Caco-2 (cell line): ENCODE measurements around the gene PLXNA4. TPM values are rescaled to one million over a fixed set of nuclear protein-coding genes. Genes with fewer than 3 reads are reported as not detected.

Source experiments
- BruUV-seq: library from RNA; stranded (reverse); fragments of 400-500 nt; replicated peaks from 2 replicates; lab custom pipeline; 2021; lab: Mats Ljungman, UMichigan
- CTCF ChIA-PET: fragments of 300-600 bp; sonication (Branson Sonifier 250); formaldehyde crosslinking; loops from one replicate; lab custom pipeline; 2022; ENCODE audit warnings: antibody characterized with exemption; lab: Charles Lee
- POLR2A ChIA-PET: fragments of 300-600 bp; sonication (Branson Sonifier 250); formaldehyde crosslinking; loops from one replicate; lab custom pipeline; 2022; ENCODE audit warnings: antibody characterized with exemption; lab: Charles Lee
- DNase-seq, 2 experiments: peaks; one replicate each; pipeline versions ENCODE4 v3.0.0 to v3.0.0-alpha.2; 2020 to 2022
- H3K27me3 ChIP-seq: replicated peaks from 2 replicates; pipeline ENCODE4 v1.6.0; 2011; ENCODE audit warnings: low read length; ENCODE audit not compliant: control insufficient read depth, insufficient read depth
- H3K36me3 ChIP-seq: 2 replicates; pipeline ENCODE4 v1.5.1; 2011; ENCODE audit warnings: low read length; ENCODE audit not compliant: control insufficient read depth, insufficient read depth
- H3K4me1 ChIP-seq: fragments of 250-450 bp; sonication (Bioruptor Pico); 2 replicates; pipeline ENCODE4 v1.5.1; 2020; ENCODE audit warnings: mild to moderate bottlenecking
- H3K4me3 ChIP-seq: 2 replicates; pipeline ENCODE4 v1.5.1; 2011; ENCODE audit warnings: low read depth, mild to moderate bottlenecking, control low read depth, low read length
- H3K9me3 ChIP-seq: fragments of 250-450 bp; sonication (Bioruptor Pico); 2 replicates; pipeline ENCODE4 v1.5.1; 2020; ENCODE audit warnings: mild to moderate bottlenecking, moderate library complexity
- H3K27ac Mint-ChIP-seq: one replicate; pipeline ENCODE4 v1.8.0; 2022; ENCODE audit warnings: mixed read lengths; ENCODE audit not compliant: unreplicated experiment
- H3K27me3 Mint-ChIP-seq: one replicate; pipeline ENCODE4 v1.8.0; 2022; ENCODE audit warnings: mixed read lengths; ENCODE audit not compliant: insufficient read depth, unreplicated experiment
- H3K36me3 Mint-ChIP-seq: one replicate; pipeline ENCODE4 v1.8.0; 2022; ENCODE audit warnings: mild to moderate bottlenecking, mixed read lengths; ENCODE audit not compliant: insufficient read depth, unreplicated experiment
- H3K4me1 Mint-ChIP-seq: one replicate; pipeline ENCODE4 v1.8.0; 2022; ENCODE audit warnings: low read depth, mixed read lengths; ENCODE audit not compliant: unreplicated experiment
- H3K4me3 Mint-ChIP-seq: one replicate; pipeline ENCODE4 v1.8.0; 2022; ENCODE audit warnings: mild to moderate bottlenecking, moderate library complexity, mixed read lengths; ENCODE audit not compliant: unreplicated experiment
- H3K9me3 Mint-ChIP-seq: one replicate; pipeline ENCODE4 v1.8.0; 2022; ENCODE audit warnings: mixed read lengths; ENCODE audit not compliant: unreplicated experiment
- intact Hi-C: fragments of 100-400 bp; cut with micrococcal nuclease; formaldehyde crosslinking; loops from one replicate; pipeline ENCODE4 v1.10.0; 2022; ENCODE audit not compliant: unreplicated experiment
- total RNA-seq: library from RNA; stranded (reverse); gene quantifications from 2 replicates; pipeline ENCODE4 v1.2.3, GENCODE V29; 2022
- TF ChIP-seq, protein P1 (sequence below), 2 experiments: fragments of 200-600 bp in 1 of 2; IDR thresholded peaks; 1 replicate in 1 of 2; 2 replicates in 1 of 2; pipeline versions ENCODE4 v1.5.1 to v1.8.0; 2011 to 2022; ENCODE audit warnings: antibody characterized with exemption in 1 of 2, control low read depth in 1 of 2, inconsistent platforms in 1 of 2, low read depth in 1 of 2, low read length in 1 of 2, mild to moderate bottlenecking in 1 of 2, moderate library complexity in 1 of 2; ENCODE audit not compliant: insufficient read depth in 1 of 2, severe bottlenecking in 1 of 2, unreplicated experiment in 1 of 2

PLXNA4 gene
- total RNA-seq, 1 experiment from 2014 or later = 0.43 TPM

DNA sequence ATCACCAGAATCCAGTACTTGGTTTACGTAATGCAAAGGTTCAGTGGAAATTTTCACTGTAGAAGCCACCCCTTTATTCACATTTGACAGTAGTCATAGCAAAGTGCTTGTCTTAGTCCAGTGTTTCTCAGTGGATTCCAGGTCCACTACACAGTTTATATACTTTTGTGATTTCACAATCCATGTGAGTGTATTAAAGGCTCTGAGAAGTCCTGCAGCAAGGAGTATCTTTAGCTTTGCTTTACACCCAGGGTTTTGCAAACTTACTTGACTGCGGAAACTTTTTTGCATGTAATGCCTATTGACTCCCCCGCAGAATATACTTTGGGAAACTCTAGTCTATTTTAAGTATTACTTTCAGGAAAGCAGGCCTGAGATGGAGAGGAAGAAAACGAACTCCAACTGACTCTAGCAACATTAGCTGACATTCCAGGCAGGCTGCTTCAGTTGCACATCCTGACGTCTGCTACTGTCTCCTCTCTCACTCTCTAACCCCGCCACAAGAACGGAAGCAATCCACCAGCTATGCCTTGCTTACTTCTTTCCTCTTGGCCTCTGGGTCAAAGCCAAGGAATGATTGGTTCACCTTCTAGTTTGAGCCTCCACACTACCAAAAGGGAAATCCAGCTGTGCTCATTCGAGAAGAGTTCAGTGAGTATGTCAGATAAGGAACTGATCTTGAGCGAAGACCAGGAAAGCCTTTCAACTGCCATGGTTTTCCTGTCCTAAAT lies 6.2 kb downstream of the PLXNA4 start:
- no TSS peak for BruUV-seq
- Mint-ChIP-seq H3K36me3 (no peaks in the 10 kb centered on the region), H3K9me3 (no peaks in the 10 kb centered on the region), H3K27ac (no peak overlapping the region), H3K4me3 (no peak overlapping the region), H3K4me1 (no peaks in the 10 kb centered on the region), H3K27me3 (peaks cover 50% of the 10 kb centered on the region)
- Histone ChIP-seq H3K36me3 (no peaks in the 10 kb centered on the region), H3K4me3 (no peak overlapping the region), H3K4me1 (no peaks in the 10 kb centered on the region), H3K27me3 (peaks cover 2% of the 10 kb centered on the region), H3K9me3 (no peaks in the 10 kb centered on the region)
- DNase-seq = no peak
- CTCF ChIA-PET = interaction anchor here (0.6 kb wide), 1 partner anchor 772 kb away, joined by 3 read pairs; no protein-coding TSS in a partner anchor
- intact Hi-C loops = no loop called here
- POLR2A ChIA-PET = interaction anchor here (0.7 kb wide), 1 partner anchor 146 kb away, joined by 3 read pairs; no protein-coding TSS in a partner anchor
- TF ChIP-seq, protein P1, sequence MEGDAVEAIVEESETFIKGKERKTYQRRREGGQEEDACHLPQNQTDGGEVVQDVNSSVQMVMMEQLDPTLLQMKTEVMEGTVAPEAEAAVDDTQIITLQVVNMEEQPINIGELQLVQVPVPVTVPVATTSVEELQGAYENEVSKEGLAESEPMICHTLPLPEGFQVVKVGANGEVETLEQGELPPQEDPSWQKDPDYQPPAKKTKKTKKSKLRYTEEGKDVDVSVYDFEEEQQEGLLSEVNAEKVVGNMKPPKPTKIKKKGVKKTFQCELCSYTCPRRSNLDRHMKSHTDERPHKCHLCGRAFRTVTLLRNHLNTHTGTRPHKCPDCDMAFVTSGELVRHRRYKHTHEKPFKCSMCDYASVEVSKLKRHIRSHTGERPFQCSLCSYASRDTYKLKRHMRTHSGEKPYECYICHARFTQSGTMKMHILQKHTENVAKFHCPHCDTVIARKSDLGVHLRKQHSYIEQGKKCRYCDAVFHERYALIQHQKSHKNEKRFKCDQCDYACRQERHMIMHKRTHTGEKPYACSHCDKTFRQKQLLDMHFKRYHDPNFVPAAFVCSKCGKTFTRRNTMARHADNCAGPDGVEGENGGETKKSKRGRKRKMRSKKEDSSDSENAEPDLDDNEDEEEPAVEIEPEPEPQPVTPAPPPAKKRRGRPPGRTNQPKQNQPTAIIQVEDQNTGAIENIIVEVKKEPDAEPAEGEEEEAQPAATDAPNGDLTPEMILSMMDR (IDR thresholded peaks at IDR 0.05; ENCODE audit: insufficient read depth in 1 of 2, low read depth in 1 of 2, low read length in 1 of 2, severe bottlenecking in 1 of 2, unreplicated experiment in 1 of 2) = no peak

DNA sequence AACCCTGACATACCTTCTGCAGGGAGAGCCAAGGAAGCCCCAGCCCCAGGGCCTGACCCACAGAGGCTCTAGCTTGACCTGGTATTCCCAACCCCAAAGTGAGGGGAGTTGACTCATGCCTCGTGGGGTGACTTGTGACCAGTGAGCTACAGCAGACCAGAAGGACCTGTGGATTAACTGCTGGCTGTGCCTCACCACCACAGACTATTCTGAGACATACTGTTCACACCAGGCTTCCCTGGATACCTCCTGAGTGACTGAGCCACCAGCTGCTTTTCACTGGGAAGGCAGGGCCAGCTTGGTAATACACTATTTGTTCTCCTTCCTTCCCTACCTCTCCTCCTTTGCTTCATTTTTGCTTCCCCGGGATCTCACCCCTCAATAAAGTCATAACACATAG lies 7.3 kb downstream of the PLXNA4 start:
- H3K4me1 ChIP-seq = no peaks in the 10 kb centered on the region
- Mint-ChIP-seq H3K4me3 (no peak overlapping the region), H3K27me3 (peaks cover 50% of the 10 kb centered on the region), H3K4me1 (no peaks in the 10 kb centered on the region), H3K36me3 (no peaks in the 10 kb centered on the region), H3K27ac (no peak overlapping the region), H3K9me3 (no peaks in the 10 kb centered on the region)
- no peak for DNase-seq
- no peak overlapping the region for H3K4me3 ChIP-seq
- TF ChIP-seq, protein P1 (IDR thresholded peaks at IDR 0.05; ENCODE audit: insufficient read depth in 1 of 2, low read depth in 1 of 2, low read length in 1 of 2, severe bottlenecking in 1 of 2, unreplicated experiment in 1 of 2) = no peak
- no TSS peak for BruUV-seq
- ChIA-PET POLR2A (no interaction called here), CTCF (no interaction called here)
- peaks cover 2% of the 10 kb centered on the region for H3K27me3 ChIP-seq
- no peaks in the 10 kb centered on the region for H3K36me3 ChIP-seq
- H3K9me3 ChIP-seq = no peaks in the 10 kb centered on the region
- intact Hi-C loops = no loop called here

DNA sequence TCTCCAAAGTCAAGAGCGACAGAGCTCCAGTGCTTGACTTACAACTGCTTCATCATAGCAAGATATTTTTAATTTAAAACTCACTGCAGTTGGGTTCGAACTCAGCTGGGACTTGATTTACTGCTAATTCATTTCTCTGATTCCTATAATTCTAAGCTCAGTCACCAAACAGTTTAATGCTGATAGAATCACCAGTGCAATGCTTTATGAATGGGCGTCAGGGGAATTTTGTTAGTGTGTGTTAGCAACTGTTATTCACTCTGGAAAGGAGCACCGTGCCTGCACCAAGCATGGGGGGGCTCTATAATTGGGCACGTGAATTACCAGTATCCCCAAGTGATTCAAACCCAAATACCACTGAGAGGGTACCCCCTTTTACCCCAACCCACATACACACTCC lies 10.4 kb downstream of the PLXNA4 start:
- CTCF ChIA-PET = no interaction called here
- Histone ChIP-seq H3K36me3 (no peaks in the 10 kb centered on the region), H3K9me3 (no peaks in the 10 kb centered on the region), H3K4me3 (no peak overlapping the region), H3K27me3 (no peaks in the 10 kb centered on the region; the same call in none of the 2 replicates), H3K4me1 (no peaks in the 10 kb centered on the region)
- H3K4me1 Mint-ChIP-seq = no peaks in the 10 kb centered on the region
- no peak overlapping the region for H3K4me3 Mint-ChIP-seq
- no peaks in the 10 kb centered on the region for H3K9me3 Mint-ChIP-seq
- H3K27ac Mint-ChIP-seq = no peak overlapping the region
- intact Hi-C loops = no loop called here
- H3K27me3 Mint-ChIP-seq = peaks cover 58% of the 10 kb centered on the region
- no peak for DNase-seq
- H3K36me3 Mint-ChIP-seq = no peaks in the 10 kb centered on the region
- POLR2A ChIA-PET = no interaction called here
- TF ChIP-seq, protein P1 (IDR thresholded peaks at IDR 0.05; ENCODE audit: insufficient read depth in 1 of 2, low read depth in 1 of 2, low read length in 1 of 2, severe bottlenecking in 1 of 2, unreplicated experiment in 1 of 2) = no peak
- no TSS peak for BruUV-seq
